ENCODE results near the gene DUSP28.

- TF ChIP-seq ZNF561 (tag by site-specific recombination; IDR thresholded peaks at IDR 0.05; ENCODE audit: borderline replicate concordance) = no peak
- TF ChIP-seq CTCF (tag by site-specific recombination; IDR thresholded peaks at IDR 0.05) = no peak
- no peak for TF ChIP-seq GLIS1 (tag by site-specific recombination; IDR thresholded peaks at IDR 0.05)
- no peak for TF ChIP-seq ZBTB49 (tag by site-specific recombination; IDR thresholded peaks at IDR 0.05; ENCODE audit: low read depth)
- TF ChIP-seq ZNF768 (tag by site-specific recombination; IDR thresholded peaks at IDR 0.05) = no peak
- TF ChIP-seq TCF7L2 (IDR thresholded peaks at IDR 0.05; ENCODE audit: borderline replicate concordance, low read depth, low read length) = no peak
Observed at GRCh38 chr2:240575101-240575965, 15.2 kb downstream of the DUSP28 start.

Data from HEK293 (cell line).